GM12875 (cell line): ENCODE measurements around the gene MDH1B.
A peak's percentile ranks its signal among the peaks of the same experiment; 100 is the strongest.

Experiments used
- H3K4me3 ChIP-seq: one replicate; pipeline ENCODE4 v1.5.1; 2011; ENCODE audit warnings: low read depth, low read length, control low read depth
- CTCF ChIP-seq: IDR thresholded peaks from 2 replicates; pipeline ENCODE4 v1.5.1; 2011; ENCODE audit warnings: low read depth, mild to moderate bottlenecking, control low read depth, inconsistent platforms, low read length, moderate library complexity, borderline replicate concordance; ENCODE audit not compliant: insufficient read depth

The MDH1B gene

GRCh38 chr2:206801418-206802189 is 36.5 kb upstream of the MDH1B start:
- no peak overlapping the region for H3K4me3 ChIP-seq
- TF ChIP-seq CTCF, result no peak

DNA sequence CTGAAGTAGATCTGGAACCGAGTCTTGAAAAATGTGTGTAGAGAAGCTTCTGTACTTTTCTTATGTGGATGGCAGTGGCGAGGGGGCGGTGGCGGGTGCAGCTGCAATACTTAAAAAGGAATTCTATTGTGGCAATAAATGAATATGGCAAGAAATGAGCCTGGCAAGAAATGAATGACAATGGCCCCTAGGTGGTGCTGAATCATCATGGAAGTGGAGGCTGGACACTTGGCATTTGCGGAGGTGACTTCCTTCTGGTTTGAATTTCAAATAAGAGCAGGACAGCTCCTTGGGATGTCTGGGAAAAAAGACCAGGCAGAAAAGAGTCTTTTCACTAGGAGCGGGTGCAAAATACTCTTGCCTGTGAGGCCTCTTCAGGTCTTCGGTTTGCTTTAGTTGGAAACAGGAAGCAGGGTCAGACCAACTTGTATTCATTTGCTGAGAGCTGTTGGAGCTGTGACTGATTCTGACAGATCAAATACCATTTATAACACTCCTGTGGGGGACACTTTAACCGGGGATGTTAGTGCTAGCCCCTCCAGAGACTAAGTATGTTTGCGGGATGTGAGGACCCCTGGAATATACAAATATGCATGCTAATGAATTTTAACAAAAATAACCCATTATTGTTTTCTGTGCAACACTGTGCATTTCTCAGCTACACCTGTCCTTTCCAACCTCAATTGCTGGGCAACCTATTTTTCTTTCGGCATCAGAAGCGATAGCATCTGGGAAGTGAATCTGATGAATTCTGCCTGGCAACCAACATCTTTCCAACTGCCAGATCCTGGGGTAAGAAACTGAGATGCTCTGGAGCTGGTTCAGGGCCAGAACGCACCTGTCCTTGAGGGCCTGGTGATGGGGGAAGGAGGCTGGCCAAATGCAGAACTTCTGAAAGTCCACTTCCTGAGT is 35.6 kb upstream of the MDH1B start:
- H3K4me3 ChIP-seq, result no peak overlapping the region

DNA sequence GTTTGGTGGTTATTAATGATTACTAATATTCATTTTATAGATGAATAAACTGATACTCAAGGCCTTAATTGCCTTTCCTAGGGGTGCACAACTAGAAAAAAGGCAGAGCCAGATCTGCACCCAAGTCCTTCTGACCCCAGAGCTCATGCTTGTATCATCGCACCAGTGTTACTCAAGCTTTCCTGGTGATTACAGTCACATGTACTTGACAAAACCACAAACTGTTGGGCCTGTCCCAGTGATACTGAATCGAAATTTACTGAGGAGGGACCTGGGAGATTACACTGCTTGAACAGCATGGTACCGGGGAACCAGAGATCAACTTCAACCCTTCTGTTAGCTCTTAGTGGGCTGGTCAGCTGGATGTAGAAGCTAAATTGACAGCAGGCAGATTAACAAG is 34.0 kb upstream of the MDH1B start:
- TF ChIP-seq CTCF, result no peak
- H3K4me3 ChIP-seq, result no peak overlapping the region

More for the DNA sequence above, 35.6 kb upstream of the MDH1B start:
- peak; percentile 57; the same call in 1 of the 2 replicates for TF ChIP-seq CTCF

GRCh38 chr2:206798000-206798399 is 32.9 kb upstream of the MDH1B start:
- no peak for TF ChIP-seq CTCF
- H3K4me3 ChIP-seq, result no peak overlapping the region

- TF ChIP-seq CTCF, result no peak
- no peak overlapping the region for H3K4me3 ChIP-seq
These were observed 32.2 kb upstream of the MDH1B start for GRCh38 chr2:206797376-206797775.

GRCh38 chr2:206792645-206793044 is 27.5 kb upstream of the MDH1B start:
- H3K4me3 ChIP-seq, result no peak overlapping the region
- no peak for TF ChIP-seq CTCF

DNA sequence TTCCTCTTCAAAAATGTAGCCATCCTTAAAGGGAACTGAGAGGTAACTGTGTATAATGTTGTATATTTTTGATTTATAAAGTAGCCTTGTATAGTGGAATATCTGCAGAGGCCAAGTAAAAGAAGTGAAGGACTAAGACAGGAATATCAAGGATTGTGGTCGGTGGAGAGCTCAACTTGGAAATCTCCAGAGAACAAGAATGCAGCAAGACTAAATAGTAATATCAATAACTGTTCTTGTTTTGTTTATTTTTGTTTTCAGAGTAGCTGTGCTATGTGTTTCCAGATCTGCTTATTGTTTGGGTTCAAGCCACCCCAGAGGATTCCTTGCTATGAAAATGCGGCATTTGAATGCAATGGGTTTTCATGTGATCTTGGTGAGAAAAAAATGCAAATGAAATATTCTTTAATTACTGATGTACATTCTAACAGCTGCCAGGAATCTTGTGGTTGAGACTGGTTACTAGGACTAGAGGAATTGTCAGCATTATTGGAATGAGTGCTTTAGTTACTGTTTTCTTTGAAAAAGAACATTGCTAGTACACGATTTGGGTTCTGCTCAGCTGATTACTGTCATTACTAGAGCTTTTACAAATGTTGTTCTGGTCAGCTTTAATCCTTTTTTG is 25.3 kb upstream of the MDH1B start:
- no peak for TF ChIP-seq CTCF
- H3K4me3 ChIP-seq, result no peak overlapping the region
